Mesothelial cell of epicardium (in vitro differentiated cells): Measurements from ENCODE around the gene ARMC2. TPM values are rescaled to one million over a fixed set of nuclear protein-coding genes. Genes with fewer than 3 reads are reported as not detected.
"Not testable (repeated sequence)": the region's sequence is repeated elsewhere in the genome, so short reads cannot be mapped to it uniquely, and the experiment has no call there.

ENCODE experiments used
- DNase-seq, 2 experiments: peaks; one replicate each; pipeline ENCODE4 v3.0.0; 2021; ENCODE audit warnings: low spot score in 2 of 2; ENCODE audit not compliant: unreplicated experiment in 2 of 2
- H3K27ac Mint-ChIP-seq: 2 replicates; pipeline ENCODE4 v1.8.0; 2021; ENCODE audit warnings: mixed read lengths
- H3K27me3 Mint-ChIP-seq: 2 replicates; pipeline ENCODE4 v1.8.0; 2021; ENCODE audit warnings: low read depth, mixed read lengths
- H3K36me3 Mint-ChIP-seq: 2 replicates; pipeline ENCODE4 v1.8.0; 2021; ENCODE audit warnings: mixed read lengths
- H3K4me1 Mint-ChIP-seq: 2 replicates; pipeline ENCODE4 v1.8.0; 2021; ENCODE audit warnings: mixed read lengths
- H3K4me3 Mint-ChIP-seq: 2 replicates; pipeline ENCODE4 v1.8.0; 2021; ENCODE audit warnings: mild to moderate bottlenecking, moderate library complexity, mixed read lengths
- H3K9me3 Mint-ChIP-seq: 2 replicates; pipeline ENCODE4 v1.8.0; 2021; ENCODE audit warnings: mixed read lengths
- total RNA-seq: library from RNA; stranded (reverse); gene quantifications from 3 replicates; pipeline ENCODE4 v1.2.1, GENCODE V29; 2021
- TF ChIP-seq, protein P1 (sequence below): fragments of 200-600 bp; sonication (generic); IDR thresholded peaks from one replicate; pipeline ENCODE4 v1.5.0; 2021; ENCODE audit warnings: antibody characterized with exemption; ENCODE audit not compliant: unreplicated experiment

The ARMC2 gene
- total RNA-seq, 1 donor from 2014 or later: 16.5 TPM

DNA sequence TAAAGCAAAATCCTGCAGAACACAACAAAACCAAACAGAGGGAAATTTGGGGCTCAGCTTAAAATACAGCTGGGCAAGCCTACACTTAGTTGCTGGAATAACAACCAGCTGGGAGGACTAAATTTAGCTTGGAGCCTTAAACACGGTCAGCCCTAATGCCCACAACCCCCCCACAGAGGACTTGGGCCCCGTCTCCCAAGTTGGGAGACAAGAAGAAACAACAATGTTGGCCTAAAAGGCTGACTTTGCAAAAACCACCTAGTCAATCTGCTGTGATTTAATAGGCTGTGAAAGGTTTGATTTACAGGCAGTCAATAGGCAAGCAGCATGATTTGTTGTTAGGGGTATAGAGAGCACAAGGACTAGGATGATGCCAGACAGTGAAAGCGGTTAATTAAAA lies 40.3 kb upstream of the ARMC2 start:
- Mint-ChIP-seq H3K36me3 (no peaks in the 10 kb centered on the region), H3K27me3 (no peaks in the 10 kb centered on the region), H3K4me3 (no peak overlapping the region), H3K27ac (no peak overlapping the region), H3K4me1 (peaks cover 13% of the 10 kb centered on the region), H3K9me3 (no peaks in the 10 kb centered on the region)
- TF ChIP-seq, protein P1, sequence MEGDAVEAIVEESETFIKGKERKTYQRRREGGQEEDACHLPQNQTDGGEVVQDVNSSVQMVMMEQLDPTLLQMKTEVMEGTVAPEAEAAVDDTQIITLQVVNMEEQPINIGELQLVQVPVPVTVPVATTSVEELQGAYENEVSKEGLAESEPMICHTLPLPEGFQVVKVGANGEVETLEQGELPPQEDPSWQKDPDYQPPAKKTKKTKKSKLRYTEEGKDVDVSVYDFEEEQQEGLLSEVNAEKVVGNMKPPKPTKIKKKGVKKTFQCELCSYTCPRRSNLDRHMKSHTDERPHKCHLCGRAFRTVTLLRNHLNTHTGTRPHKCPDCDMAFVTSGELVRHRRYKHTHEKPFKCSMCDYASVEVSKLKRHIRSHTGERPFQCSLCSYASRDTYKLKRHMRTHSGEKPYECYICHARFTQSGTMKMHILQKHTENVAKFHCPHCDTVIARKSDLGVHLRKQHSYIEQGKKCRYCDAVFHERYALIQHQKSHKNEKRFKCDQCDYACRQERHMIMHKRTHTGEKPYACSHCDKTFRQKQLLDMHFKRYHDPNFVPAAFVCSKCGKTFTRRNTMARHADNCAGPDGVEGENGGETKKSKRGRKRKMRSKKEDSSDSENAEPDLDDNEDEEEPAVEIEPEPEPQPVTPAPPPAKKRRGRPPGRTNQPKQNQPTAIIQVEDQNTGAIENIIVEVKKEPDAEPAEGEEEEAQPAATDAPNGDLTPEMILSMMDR: no peak
- DNase-seq: no peak

DNA sequence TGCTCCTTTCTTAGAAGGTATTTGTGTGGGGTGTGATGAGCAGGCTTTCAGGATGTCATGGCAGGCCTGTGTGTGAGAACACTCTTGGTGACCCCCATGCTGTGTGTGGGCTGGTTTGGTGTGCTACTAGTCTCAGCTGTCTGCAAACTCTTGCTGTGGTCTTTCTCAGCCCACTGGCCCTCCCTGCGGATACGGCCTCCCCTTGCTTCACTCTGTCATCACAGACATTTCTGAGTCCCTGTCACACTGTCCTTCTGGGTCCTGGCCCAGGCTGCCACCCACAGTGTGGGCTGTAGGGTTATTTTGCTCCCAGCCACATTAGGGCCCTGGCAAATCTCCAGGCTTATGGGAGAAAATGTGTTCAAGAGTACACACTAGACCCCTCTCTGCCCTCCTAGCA lies 39.0 kb upstream of the ARMC2 start:
- Mint-ChIP-seq H3K27me3 (no peaks in the 10 kb centered on the region), H3K27ac (no peak overlapping the region), H3K4me3 (no peak overlapping the region), H3K9me3 (peaks cover 4% of the 10 kb centered on the region), H3K36me3 (peaks cover 2% of the 10 kb centered on the region), H3K4me1 (peaks cover 13% of the 10 kb centered on the region)
- TF ChIP-seq, protein P1: no peak
- no peak for DNase-seq

DNA sequence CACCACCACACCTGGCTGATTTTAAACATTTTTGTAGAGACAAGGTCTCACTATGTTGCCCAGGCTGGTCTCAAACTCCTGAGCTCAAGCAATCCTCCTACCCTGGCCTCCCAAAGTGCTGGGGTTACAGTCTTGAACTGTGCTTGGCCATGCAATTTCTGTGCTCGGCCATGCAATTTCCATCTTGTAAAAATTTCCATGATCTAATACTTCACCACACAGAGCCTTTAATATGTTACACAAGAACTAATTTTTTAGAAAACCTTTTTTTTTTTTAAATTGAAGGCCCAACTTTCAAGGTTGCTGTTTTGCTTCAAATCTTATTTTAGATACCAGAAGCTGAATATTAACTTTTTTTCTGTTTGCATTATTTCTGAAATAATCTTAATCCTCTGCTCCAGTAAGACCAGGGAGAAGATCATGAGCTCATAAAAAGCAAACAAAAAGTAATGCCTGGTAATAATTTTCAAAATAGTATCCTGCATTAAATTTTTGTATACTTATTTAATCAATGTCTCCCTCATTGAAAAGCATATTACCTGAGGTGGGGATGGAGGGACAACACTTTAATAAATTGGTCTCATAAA lies 38.1 kb upstream of the ARMC2 start:
- DNase-seq: no peak
- TF ChIP-seq, protein P1: no peak
- H3K27ac Mint-ChIP-seq: no peak overlapping the region

DNA sequence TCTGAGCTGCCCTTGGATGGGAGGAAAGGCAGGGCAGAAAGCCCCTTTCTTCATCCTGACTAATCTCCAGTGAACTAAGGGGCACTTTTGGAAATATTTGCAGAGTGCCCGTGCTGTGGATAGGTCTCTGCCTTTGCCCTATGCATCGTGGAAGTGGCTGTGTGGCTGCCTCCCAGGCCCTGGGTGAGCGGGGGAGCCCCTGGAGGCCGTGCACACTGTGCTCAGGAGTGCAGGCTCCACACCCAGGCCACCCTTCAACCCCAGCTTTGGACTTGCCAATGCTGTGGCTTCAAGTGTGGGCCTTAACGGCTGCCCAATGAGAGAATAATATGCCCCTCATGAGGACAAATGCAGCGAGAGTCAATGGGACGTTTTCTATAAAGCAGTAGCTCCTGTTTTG lies 36.7 kb upstream of the ARMC2 start:
- Mint-ChIP-seq H3K4me1 (no peaks in the 10 kb centered on the region), H3K9me3 (peaks cover 14% of the 10 kb centered on the region), H3K27ac (no peak overlapping the region), H3K4me3 (no peak overlapping the region), H3K36me3 (peaks cover 2% of the 10 kb centered on the region), H3K27me3 (no peaks in the 10 kb centered on the region)
- TF ChIP-seq, protein P1: no peak
- DNase-seq: no peak

More for the DNA sequence above, 38.1 kb upstream of the ARMC2 start:
- Mint-ChIP-seq H3K36me3 (peaks cover 2% of the 10 kb centered on the region), H3K9me3 (peaks cover 4% of the 10 kb centered on the region), H3K4me1 (peaks cover 12% of the 10 kb centered on the region), H3K4me3 (no peak overlapping the region), H3K27me3 (no peaks in the 10 kb centered on the region)

DNA sequence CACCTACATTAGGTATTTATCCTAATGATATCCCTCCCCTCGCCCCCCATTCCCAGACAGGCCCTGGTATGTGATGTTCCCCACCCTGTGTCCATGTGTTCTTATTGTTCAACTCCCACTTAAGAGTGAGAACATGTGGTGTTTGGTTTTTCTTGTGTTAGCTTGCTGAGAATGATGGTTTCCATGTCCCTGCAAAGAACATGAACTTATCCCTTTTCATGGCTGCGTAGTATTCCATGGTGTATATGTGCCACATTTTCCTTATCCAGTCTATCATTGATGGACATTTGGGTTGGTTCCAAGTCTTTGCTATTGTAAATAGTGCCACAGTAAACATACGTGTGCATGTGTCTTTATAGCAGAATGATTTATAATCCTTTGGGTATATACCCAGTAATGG lies 35.0 kb upstream of the ARMC2 start:
- not testable (repeated sequence) for H3K27ac Mint-ChIP-seq, H3K36me3 Mint-ChIP-seq, DNase-seq, H3K27me3 Mint-ChIP-seq, H3K4me3 Mint-ChIP-seq, H3K4me1 Mint-ChIP-seq
- H3K9me3 Mint-ChIP-seq: peaks cover 30% of the 10 kb centered on the region

DNA sequence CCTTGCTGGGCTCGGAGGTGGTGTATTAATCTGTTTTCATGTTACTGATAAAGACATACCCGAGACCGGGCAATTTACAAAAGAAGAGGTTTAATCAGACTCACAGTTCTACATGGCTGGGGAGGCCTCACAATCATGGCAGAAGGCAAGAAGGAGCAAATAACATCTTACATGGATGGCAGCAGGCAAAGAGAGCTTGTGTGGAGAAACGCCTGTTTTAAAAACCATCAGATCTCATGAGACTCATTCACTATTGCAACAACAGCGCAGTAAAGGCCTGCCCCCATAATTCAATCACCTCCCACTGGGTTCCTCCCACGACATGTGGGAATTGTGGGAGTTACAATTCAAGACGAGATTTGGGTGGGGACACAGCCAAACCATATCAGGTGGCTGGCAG lies 30.9 kb upstream of the ARMC2 start:
- H3K9me3 Mint-ChIP-seq: peaks cover 40% of the 10 kb centered on the region
- not testable (repeated sequence) for DNase-seq, H3K4me3 Mint-ChIP-seq, H3K27ac Mint-ChIP-seq, H3K4me1 Mint-ChIP-seq, H3K27me3 Mint-ChIP-seq, H3K36me3 Mint-ChIP-seq

DNA sequence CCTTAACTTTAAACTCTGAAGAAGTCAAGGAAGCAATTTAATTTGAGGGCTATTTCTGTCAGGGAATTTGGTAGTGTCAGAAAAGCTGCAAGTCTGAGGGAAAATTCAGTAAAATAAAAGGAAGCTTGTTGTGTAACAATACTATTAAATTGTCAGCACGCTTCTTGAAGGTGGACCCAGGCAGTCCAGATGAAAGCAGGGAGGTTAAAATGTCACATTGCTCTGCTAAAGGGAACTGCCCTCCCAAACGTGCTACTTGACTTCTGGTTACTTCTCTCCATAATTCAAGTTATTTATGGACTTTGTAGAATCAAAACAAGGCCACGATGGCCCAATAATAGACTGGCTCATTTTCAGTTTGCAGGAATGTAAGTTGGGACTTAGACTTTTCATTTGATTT lies 28.2 kb upstream of the ARMC2 start:
- no peaks in the 10 kb centered on the region for H3K4me1 Mint-ChIP-seq
- H3K9me3 Mint-ChIP-seq: peaks cover 44% of the 10 kb centered on the region
- H3K27me3 Mint-ChIP-seq: no peaks in the 10 kb centered on the region

More for the DNA sequence above, 28.2 kb upstream of the ARMC2 start:
- no peak overlapping the region for H3K27ac Mint-ChIP-seq
- TF ChIP-seq, protein P1: no peak
- peaks cover 10% of the 10 kb centered on the region for H3K36me3 Mint-ChIP-seq
- DNase-seq: no peak
- no peak overlapping the region for H3K4me3 Mint-ChIP-seq
